SH-SY5Y (cell line): ENCODE measurements around the gene EIF5B.

ENCODE experiments used
- GATA2 ChIP-seq: IDR thresholded peaks from 2 replicates; pipeline ENCODE4 v1.6.1; 2011; ENCODE audit warnings: mild to moderate bottlenecking, low read depth, low read length
- GATA3 ChIP-seq: IDR thresholded peaks from 2 replicates; pipeline ENCODE4 v1.6.1; 2011; ENCODE audit warnings: low read depth, mild to moderate bottlenecking, low read length, moderate library complexity

DNA sequence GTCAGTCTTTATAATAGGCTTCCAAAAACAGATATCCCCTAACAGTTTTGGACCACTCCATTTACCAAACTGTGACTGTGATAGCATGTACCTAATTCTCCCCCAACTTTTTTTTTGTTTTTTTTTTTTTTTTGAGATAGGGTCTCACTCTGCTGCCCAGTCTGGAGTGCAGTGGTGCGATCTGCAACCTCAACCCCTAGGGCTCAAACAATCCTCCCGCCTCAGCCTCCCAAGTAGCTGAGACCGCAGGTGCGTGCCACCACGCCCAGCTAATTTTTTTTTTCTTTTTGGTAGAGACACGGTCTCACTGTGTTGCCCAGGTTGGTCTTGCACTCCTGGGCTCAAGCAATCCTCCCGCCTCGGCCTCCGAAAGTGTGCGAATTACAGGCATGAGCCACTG, 99.7 kb downstream of the EIF5B start:
- TF ChIP-seq GATA2 (no peak), GATA3 (no peak)
